ENCODE measurements around the gene STK10. TPM values are rescaled to one million over a fixed set of nuclear protein-coding genes. Genes with fewer than 3 reads are reported as not detected.

The STK10 gene
- polyA plus RNA-seq, 3 donors, result 21.5 to 180 (median 47.4) TPM

GRCh38 chr5:172111852-172112225, 76.2 kb downstream of the STK10 start:
- peak overlapping the region in 1 of 2 donors; percentile 82 for H3K4me3 Mint-ChIP-seq
- Histone ChIP-seq H3K4me1 (ENCODE audit: control insufficient read depth in 1 of 2, insufficient read depth in 2 of 2, low read length in 2 of 2) (peaks cover 82 to 96% of the 10 kb centered on the region in 2 donors), H3K4me2 (replicated peaks; ENCODE audit: extremely low read depth, low read length, poor library complexity, severe bottlenecking) (peak overlapping the region; percentile 59), H3K27ac (ENCODE audit: low read depth in 1 of 2, low read length in 2 of 2) (peak overlapping the region; percentile 90 to 95), H4K20me1 (ENCODE audit: insufficient read depth, low read length) (peaks cover 18% of the 10 kb centered on the region), H3K36me3 (replicated peaks in 1 of 2; ENCODE audit: control insufficient read depth in 1 of 2, insufficient read depth in 2 of 2, low read length in 2 of 2) (peaks cover 27 to 45% of the 10 kb centered on the region in 2 donors), H3K4me3 (replicated peaks in 1 of 3; ENCODE audit: low read depth in 2 of 3, low read length in 3 of 3) (peak overlapping the region in 1 of 3 experiments; percentile 30), H3K27me3 (ENCODE audit: control insufficient read depth in 2 of 2, insufficient read depth in 2 of 2, low read length in 2 of 2) (no peaks in the 10 kb centered on the region), H3K9ac (ENCODE audit: insufficient read depth, low read length, poor library complexity, severe bottlenecking) (peak overlapping the region; percentile 66), H3K79me2 (ENCODE audit: insufficient read depth, low read length) (peaks cover 65% of the 10 kb centered on the region), H3K9me3 (replicated peaks in 1 of 2; ENCODE audit: control insufficient read depth in 1 of 2, insufficient read depth in 1 of 2, low read length in 2 of 2) (no peaks in the 10 kb centered on the region), H2AFZ (ENCODE audit: insufficient read depth, low read depth, low read length, poor library complexity, severe bottlenecking) (no peak overlapping the region)
- intact Hi-C loops (cut with micrococcal nuclease), result loop anchor here in 1 of 2 donors (1.0 kb wide), 1 partner anchor 19 kb away; no protein-coding TSS in a partner anchor
- peaks cover 61 to 69% of the 10 kb centered on the region in 2 donors for H3K36me3 Mint-ChIP-seq
- DNase-seq, result no peak
- peaks cover 83% of the 10 kb centered on the region for H3K4me1 Mint-ChIP-seq
- H3K9me3 Mint-ChIP-seq, result peaks cover 0 to 5% (median 0%) of the 10 kb centered on the region in 7 donors
- no peaks in the 10 kb centered on the region for H3K27me3 Mint-ChIP-seq (ENCODE audit: low read depth in 3 of 3)
- no peak for TF ChIP-seq CTCF (IDR thresholded peaks at IDR 0.05)
- H3K27ac Mint-ChIP-seq, result peak overlapping the region; percentile 95 to 98 (median 96)

GRCh38 chr5:172110921-172111851, 76.8 kb downstream of the STK10 start:
- Mint-ChIP-seq H3K4me3 (peak overlapping the region; percentile 70 to 82), H3K36me3 (peaks cover 62 to 69% of the 10 kb centered on the region in 2 donors), H3K4me1 (peaks cover 80% of the 10 kb centered on the region), H3K27ac (peak overlapping the region; percentile 95 to 98 (median 96)), H3K9me3 (peaks cover 0 to 5% (median 0%) of the 10 kb centered on the region in 7 donors), H3K27me3 (ENCODE audit: low read depth in 3 of 3) (no peaks in the 10 kb centered on the region)
- Histone ChIP-seq H3K9ac (ENCODE audit: insufficient read depth, low read length, poor library complexity, severe bottlenecking) (peak overlapping the region; percentile 66), H3K4me3 (replicated peaks in 1 of 3; ENCODE audit: low read depth in 2 of 3, low read length in 3 of 3) (peak overlapping the region in 1 of 3 experiments; percentile 41), H3K79me2 (ENCODE audit: insufficient read depth, low read length) (peaks cover 65% of the 10 kb centered on the region), H4K20me1 (ENCODE audit: insufficient read depth, low read length) (peaks cover 24% of the 10 kb centered on the region), H3K36me3 (replicated peaks in 1 of 2; ENCODE audit: control insufficient read depth in 1 of 2, insufficient read depth in 2 of 2, low read length in 2 of 2) (peaks cover 27 to 43% of the 10 kb centered on the region in 2 donors), H2AFZ (ENCODE audit: insufficient read depth, low read depth, low read length, poor library complexity, severe bottlenecking) (no peak overlapping the region), H3K27me3 (ENCODE audit: control insufficient read depth in 2 of 2, insufficient read depth in 2 of 2, low read length in 2 of 2) (no peaks in the 10 kb centered on the region), H3K4me2 (replicated peaks; ENCODE audit: extremely low read depth, low read length, poor library complexity, severe bottlenecking) (peak overlapping the region; percentile 59), H3K9me3 (replicated peaks in 1 of 2; ENCODE audit: control insufficient read depth in 1 of 2, insufficient read depth in 1 of 2, low read length in 2 of 2) (no peaks in the 10 kb centered on the region), H3K27ac (ENCODE audit: low read depth in 1 of 2, low read length in 2 of 2) (peak overlapping the region; percentile 90 to 95), H3K4me1 (ENCODE audit: control insufficient read depth in 1 of 2, insufficient read depth in 2 of 2, low read length in 2 of 2) (peaks cover 78 to 92% of the 10 kb centered on the region in 2 donors)
- TF ChIP-seq CTCF (IDR thresholded peaks at IDR 0.05), result no peak
- intact Hi-C loops (cut with micrococcal nuclease), result loop anchor here in 1 of 2 donors (1.0 kb wide), 1 partner anchor 20 kb away; no protein-coding TSS in a partner anchor
- 3% methylated on average over 10 of the region's 17 CpGs for WGBS (ENCODE audit: insufficient coverage)
- DNase-seq, result peak; percentile 95 to 99 (median 97)
